GM21526 (cell line): ENCODE measurements around the gene ANKRD22.
A peak's percentile ranks its signal among the peaks of the same experiment; 100 is the strongest.
"Not testable (repeated sequence)": the region's sequence is repeated elsewhere in the genome, so short reads cannot be mapped to it uniquely, and the experiment has no call there.

Experiments
- ATAC-seq: cut with Tn5 transposase; IDR thresholded peaks from one replicate; pipeline ENCODE4 v1.9.1; 2021; ENCODE audit warnings: moderate library complexity; ENCODE audit not compliant: unreplicated experiment, low FRiP score

ANKRD22 gene

GRCh38 chr10:88851706-88852105 is at the start of gene ANKRD22:
Gene ANKRD22, minus strand, starts transcription at chr10:88851844. Its CDS starts 237 bp downstream, at chr10:88851607.
- ATAC-seq = no peak

DNA sequence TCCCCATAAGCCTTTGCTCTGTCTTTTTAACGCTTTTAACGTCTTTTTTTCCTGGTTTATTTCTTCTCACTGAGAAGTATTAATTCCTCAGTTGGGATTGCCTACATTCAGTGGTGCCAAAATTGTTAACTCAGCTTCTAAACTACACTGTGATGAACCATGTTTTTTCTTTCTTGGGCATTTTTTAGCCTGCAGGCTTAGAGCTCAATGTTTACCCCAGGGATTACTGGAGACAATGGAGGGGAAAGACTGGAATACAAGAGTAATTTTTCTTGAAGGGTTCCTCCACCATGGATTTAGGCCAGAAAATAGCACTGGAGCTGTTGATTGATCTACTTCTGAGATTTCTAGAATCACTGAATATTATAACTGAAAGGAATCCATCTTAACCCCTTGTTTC is 48.2 kb upstream of the ANKRD22 start:
- no peak for ATAC-seq

- ATAC-seq = no peak
Observed at GRCh38 chr10:88898727-88899126, 47.1 kb upstream of the ANKRD22 start.

DNA sequence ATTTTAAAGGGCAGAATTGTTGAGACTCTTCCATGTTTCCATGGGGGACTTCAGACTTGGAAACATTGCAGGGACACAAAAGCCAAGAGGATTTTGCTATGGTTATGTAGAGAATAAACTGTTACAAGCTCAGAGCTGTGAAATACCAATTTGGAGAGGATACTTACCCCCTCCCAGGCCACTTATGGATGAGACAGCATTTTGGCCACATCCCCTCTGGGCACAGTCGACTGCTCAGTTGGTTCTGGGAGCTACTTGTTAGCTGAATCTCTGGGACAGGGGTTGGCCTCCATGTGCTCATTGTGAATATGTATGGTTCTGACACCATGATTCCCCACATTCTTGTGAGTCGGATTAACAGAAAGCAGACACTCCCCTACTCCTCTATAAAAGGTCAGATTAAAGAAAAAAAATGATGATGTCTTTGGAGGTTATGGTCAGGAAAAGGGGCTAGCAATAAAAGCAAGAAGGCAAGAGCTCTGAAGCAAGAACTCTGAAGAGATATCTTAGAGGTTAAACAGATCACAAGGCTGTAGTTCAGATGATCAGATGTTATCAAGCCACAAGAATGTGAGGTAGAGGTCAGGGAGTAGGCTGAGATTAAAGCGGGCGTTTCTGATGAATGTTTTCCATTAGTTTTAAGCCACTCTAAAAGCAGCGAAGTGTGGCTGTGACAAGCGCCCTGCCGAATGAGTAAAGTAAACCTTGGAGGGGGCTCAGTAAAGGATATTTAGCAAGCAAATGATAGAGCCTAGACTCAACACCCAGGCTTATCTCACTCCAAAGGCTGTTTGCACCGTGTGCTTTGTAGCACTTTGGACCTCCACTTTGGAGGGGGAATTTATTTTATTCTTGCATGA is 45.6 kb upstream of the ANKRD22 start:
- no peak for ATAC-seq

DNA sequence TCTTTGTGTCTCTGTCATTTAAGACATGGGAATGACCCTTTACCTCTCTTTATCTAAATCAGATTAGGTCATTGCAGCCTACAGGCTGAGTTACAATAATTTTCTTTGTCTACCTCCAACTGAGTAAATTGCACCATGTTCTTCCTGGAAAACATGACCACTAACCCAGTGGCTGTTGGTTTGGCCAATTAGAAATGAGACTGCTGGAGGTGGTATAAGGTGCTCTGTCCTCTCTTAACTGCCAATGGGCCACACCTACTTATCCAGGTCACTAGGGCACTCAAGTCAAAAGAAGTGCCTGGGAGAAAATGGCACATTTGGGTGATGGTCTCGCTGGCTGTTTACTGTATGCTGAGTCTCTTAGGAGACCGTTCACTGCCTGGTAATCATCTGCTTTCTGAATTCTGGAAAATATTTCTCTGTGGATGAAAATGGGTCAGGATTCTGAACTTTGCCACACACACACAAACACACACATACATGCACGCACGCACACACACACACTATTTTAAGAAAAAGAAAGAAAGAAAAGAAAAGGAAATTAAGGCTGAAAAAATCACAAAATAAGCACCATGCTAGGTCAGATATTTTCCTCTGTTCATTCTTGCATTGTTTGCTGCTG is 44.8 kb upstream of the ANKRD22 start:
- ATAC-seq = no peak

DNA sequence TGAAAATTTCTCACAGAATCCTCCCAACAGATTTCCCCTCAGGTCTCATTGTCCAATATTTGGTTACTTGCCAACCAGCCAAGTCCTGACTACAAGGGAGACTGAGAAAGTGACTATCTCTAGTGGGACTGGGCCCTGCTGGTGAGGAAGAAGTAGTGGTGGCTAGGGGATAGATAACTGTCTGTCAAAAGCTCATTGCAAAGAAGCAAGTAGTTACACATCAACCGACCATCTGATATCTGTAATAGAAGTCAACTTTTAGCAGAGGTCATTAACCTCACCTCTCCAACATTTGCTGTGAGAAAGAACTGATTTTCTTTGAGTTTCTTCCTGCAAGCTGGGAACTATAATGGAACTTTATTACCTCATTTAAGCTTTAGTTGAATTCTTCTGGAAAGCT is 43.6 kb upstream of the ANKRD22 start:
- no peak for ATAC-seq

DNA sequence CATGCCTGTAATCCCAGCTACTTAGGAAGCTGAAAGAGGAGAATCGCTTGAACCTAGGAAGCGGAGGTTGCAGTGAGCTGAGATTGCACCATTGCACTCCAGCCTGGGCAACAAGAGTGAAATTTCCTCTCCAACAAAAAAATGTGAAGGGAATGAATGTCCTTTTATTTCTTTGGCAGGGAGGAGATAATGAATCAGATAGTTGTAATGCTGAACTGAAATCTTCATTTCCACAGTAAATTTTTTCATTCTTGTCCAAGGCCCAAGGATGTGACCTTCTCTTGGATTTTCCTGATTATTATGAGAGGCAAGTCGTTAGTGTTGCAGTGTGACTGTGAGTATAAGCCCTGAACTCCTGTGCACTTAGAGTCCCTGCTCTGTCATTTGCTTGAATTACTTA is 42.0 kb upstream of the ANKRD22 start:
- ATAC-seq = no peak

DNA sequence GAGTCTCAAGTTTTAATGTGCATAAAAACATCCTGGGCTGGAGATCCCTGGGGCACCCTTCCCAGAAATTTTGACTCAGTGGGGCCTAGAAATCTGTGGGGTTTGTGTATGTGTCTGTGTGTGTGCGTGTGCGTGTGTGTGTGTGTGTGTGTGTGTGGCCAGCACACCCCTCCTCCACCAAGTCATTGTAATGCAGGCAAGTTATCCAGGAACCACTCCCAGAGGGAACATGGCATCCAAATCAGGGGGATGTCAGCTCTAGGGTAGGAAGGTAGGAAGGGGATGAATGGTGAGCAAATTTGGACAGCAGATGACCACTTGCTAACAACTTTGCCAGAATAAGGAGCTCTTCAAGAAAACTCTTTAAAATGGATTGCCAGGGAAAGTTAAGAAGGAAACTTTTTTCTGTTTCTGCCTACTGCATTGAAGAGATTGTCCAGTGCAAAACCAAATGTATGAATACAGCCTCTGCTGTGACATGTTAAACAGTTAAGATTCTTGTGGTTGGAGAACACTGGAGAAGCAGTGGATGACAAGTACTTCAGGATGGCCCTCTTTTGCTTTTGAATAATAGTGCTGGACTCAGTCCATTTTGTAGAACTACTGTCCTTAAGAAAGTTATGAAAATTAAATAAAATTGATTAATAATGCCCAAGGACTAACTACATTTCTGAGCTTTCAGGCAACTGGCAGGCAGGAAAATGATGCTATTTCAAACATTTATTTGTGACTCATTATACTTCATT is 40.8 kb upstream of the ANKRD22 start:
- ATAC-seq = no peak

DNA sequence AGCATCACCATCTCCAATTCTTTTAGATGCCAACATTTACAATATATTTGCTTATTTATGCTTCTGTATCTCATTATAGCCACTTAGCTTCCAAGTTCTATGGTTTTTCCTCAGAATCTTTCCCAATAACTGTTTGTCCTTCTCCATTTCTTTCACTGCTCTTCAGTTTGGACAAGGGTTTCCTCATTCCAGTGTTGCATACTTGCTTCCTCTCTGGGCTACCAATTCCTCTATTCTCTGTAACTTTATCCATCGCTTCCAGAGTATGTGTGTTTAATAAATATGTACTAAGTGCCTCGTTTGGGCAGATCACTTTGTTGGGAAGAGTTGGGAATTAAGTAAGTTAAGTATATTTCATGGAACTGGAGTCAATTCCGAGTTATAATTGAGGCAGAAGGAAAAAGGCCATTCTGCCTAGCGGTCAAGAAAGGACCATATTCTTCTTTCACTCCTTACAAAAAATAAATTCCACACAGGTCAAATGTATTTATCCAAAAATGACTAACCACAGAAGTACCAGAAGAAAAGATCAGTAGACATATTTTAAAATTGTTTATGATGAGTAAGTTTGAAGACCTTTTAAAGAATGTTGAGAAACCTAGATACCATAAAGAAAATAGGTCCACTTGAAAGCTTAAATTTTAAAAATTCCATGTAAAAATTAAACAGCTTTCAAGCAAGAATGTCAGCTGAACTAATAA is 39.2 kb upstream of the ANKRD22 start:
- no peak for ATAC-seq

DNA sequence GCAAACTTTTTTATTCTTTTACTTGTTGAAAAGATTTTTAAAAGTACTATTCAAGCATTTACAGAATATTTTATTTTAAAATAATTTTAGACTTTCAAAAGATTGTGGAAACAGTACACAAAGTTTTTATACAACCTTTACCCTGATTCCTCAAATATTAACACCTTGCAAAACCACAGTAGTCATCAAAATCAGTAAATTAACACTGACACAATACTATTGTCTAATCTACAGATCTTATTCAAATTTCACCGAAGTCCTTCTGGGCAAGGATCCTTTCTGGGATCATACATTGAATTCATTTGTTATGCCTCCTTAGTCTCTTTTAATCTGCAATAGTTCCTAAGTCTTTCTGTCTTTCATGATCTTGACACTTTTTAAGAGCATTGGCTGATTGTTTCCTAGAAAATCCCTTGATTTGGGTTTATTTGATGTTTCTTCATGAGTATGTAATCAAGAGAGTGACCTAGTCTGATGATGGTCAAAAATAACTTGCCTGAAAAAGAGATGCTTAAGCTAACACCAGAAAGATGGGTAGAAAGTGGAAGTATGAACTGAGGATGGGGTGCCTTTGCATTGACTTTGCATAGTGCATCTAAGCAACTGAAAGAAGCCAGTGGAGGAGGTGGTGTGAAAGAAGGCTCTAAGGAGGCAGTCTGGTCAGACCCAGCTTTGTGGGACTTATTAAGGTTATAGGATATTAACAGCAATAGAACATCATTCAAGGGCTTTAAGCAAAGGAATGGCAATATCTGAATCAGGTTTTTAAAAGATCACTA is 38.1 kb upstream of the ANKRD22 start:
- ATAC-seq = peak; percentile 65

DNA sequence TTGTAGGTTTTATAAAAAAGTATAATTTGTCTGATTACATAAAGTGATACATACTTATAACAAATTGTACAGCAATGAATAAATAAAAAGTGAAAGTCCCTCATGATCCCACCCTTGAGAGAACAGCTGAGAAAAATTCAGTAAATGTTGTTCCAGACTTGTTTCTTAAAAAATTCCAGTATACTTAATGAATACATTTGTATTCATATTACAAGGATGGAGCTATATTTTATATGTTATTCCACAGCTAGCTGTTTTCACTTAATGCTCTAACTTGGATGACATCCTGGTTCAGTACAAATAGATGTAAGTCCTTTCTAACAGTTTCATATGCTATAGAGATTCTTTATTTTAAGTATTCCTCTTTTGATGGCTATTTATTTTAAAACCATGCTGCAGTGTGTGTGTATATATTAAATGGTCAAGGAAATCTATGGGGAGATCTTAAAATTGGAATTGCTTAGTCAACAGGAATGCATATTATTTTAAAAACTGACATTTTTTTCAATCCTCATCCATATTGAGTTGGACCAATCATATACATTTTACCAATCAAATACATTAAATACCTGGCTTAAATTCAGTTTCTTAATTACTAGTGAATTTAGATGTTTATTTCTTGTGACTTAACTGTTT is 37.3 kb upstream of the ANKRD22 start:
- no peak for ATAC-seq

GRCh38 chr10:88886557-88886956 is 34.9 kb upstream of the ANKRD22 start:
- peak; percentile 60 for ATAC-seq

- no peak for ATAC-seq
Observed at GRCh38 chr10:88883448-88883809, 31.8 kb upstream of the ANKRD22 start.

DNA sequence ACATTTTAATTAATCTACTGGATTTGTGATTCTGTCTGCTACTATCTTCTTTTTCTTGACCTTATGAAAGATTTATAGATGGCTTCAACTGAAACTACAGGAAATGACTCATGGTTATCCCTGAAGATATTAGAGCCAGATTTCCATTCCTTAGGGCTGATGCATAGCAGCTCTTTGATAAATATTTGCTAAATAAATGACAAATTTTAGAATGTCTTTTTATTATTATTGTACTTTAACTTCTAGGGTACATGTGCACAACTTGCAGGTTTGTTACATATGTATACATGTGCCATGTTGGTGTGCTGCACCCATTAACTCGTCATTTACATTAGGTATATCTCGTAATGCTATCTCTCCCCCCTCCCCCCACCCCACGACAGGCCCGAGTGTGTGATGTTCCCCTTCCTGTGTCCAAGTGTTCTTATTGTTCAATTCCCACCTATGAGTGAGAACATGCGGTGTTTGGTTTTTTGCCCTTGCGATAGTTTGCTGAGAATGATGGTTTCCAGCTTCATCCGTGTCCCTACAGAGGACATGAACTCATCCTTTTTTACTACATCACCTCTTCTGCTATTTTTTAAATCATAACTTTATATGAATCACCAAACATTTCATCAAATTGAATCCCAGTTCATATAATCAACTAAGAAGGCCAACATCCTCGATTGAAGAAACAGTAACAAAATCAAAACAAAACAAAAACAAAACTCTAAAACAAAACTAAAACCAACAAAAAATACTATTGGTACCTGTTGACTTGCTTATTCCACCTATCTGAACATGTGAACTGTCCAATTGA is 31.2 kb upstream of the ANKRD22 start:
- not testable (repeated sequence) for ATAC-seq

DNA sequence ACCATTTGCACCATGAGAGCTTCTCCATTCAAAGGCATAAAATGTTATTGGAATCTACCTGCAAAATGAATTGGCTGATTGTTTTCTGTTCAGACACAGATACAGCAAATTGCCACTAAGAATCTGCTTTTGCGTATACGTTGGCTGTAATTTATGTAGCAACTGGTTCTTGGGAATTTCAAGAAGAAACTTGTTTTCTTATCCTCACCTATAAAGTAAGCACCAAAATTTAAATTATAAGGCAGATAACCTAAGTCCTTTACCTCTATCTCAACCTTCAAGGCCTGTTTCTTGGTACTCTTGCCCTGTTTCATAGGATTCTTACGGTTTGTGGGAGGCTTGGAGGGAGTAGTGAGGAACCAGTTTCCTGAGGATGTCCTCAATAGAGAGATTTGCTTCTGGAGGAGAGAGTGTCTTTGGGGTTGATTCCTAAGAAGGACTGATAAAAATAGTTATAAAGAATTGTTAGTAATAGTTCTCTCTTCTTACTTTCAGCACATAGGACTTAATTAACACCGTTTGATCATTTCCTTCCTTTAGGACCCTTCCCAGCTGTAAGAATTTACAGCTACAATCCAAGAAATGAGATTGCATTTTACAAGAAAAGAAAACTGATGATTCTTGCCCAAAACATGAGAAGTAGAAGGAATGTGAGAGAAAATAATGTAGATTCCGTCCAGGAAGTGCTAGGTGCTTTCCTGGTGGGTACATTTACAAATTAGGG is 30.4 kb upstream of the ANKRD22 start:
- no peak for ATAC-seq

DNA sequence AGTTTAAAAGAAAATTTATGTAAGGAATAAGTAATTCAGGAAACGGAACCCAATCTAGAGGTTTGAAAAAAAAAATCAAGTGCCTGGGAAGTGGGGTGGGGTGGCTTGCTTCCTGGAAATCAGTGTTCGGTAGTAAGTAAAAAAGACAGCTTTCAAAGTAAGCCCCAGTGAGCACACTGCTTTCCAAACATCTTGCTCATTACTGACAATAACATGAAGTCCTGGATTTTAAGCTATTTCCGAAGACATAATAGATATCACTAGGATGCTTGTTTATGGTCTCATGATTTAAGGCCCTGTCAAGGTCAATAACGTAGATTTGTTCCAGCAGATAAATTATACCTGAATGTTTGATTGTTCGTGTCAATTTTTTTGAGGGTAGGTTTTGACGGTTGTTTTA is 29.7 kb upstream of the ANKRD22 start:
- no peak for ATAC-seq

DNA sequence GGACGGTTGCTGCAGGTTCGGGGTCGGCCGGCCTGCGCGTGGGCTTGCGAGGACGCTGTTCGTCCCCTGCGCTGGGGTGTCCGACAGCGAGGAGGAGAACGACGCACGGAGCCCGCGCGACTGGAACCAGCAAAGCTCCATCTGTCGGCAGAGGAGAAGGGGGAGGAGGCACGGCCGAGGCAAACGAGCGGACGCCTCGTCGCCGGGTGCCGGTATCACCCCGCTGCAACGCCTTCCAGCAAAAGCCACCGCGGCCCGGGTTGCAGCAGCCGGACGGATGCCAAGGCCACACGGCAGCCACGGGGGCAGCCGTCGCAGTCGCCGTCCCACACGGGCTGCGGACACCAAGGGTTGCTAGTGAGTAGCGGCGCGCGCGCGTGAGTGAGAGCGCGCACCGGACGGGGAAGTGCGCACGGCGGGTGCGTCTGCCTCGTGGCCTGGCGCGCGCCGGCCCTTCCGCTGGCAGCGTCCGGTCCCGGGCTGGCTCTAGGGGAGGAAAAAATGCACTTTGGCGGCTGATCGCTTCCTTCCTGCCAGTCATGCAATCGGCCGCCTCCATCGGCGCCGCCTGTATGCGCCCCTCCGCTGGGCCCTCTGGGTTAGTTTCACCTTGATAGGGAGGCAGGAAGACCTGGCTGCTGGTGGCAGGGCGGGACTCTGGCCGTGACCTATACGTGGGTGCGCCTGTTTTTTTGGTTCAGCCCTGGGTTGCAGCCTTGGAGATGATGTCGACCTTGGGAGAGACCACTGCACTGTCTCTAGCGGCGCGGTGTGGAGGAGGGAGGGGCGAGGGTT is 28.8 kb upstream of the ANKRD22 start:
- peak; percentile 58 for ATAC-seq
